H1 (cell line): ENCODE measurements around the gene PPFIA2. TPM values are rescaled to one million over a fixed set of nuclear protein-coding genes. Genes with fewer than 3 reads are reported as not detected.
A peak's percentile ranks its signal among the peaks of the same experiment; 100 is the strongest.

Experiments
- CTCF ChIA-PET: fragments of 300-600 bp; sonication (Branson Sonifier 250); formaldehyde crosslinking; loops from one replicate; lab custom pipeline; 2021; ENCODE audit not compliant: partially characterized antibody; lab: Charles Lee
- POLR2A ChIA-PET: fragments of 300-600 bp; sonication (Branson Sonifier 250); formaldehyde crosslinking; loops from one replicate; lab custom pipeline; 2021; ENCODE audit warnings: inconsistent platforms; ENCODE audit not compliant: partially characterized antibody; lab: Charles Lee
- DNase-seq, 2 experiments: peaks; one replicate each; pipeline versions ENCODE4 v3.0.0 to v3.0.0-alpha.2; 2010 to 2022; ENCODE audit warnings: low spot score in 2 of 2, low read depth in 1 of 2, mixed read lengths in 1 of 2
- FAIRE-seq: peaks from 2 replicates; lab custom pipeline; 2011; peaks lifted over from hg19 to GRCh38; lab: Jason Lieb, UNC
- H2AFZ ChIP-seq: 2 replicates; pipeline ENCODE4 v1.8.1; 2012; ENCODE audit warnings: low read length, inconsistent platforms
- H2AK5ac ChIP-seq: 2 replicates; pipeline ENCODE4 v1.6.1; 2013; ENCODE audit warnings: low read depth, low read length
- H2BK120ac ChIP-seq: replicated peaks from 2 replicates; pipeline ENCODE3; 2013; ENCODE audit warnings: low read depth, low read length, inconsistent platforms
- H2BK12ac ChIP-seq: 2 replicates; pipeline ENCODE4 v1.6.1; 2013; ENCODE audit warnings: low read depth, low read length
- H2BK15ac ChIP-seq: 2 replicates; pipeline ENCODE4 v1.6.1; 2013; ENCODE audit warnings: low read length
- H2BK20ac ChIP-seq: 2 replicates; pipeline ENCODE4 v1.6.1; 2013; ENCODE audit warnings: low read length
- H2BK5ac ChIP-seq: 2 replicates; pipeline ENCODE4 v1.6.1; 2013; ENCODE audit warnings: low read depth, low read length
- H3K14ac ChIP-seq: 2 replicates; pipeline ENCODE4 v1.6.1; 2013; ENCODE audit warnings: inconsistent platforms; ENCODE audit not compliant: insufficient read length
- H3K18ac ChIP-seq: 2 replicates; pipeline ENCODE4 v1.6.1; 2013; ENCODE audit warnings: low read length; ENCODE audit errors: extremely low read depth
- H3K23ac ChIP-seq: 2 replicates; pipeline ENCODE4 v1.6.1; 2013; ENCODE audit warnings: inconsistent platforms; ENCODE audit not compliant: insufficient read length
- H3K23me2 ChIP-seq: 2 replicates; pipeline ENCODE4 v1.6.1; 2013; ENCODE audit warnings: low read depth, low read length
- H3K27ac ChIP-seq: 2 replicates; pipeline ENCODE4 v1.6.1; 2011; ENCODE audit warnings: low read depth, low read length, inconsistent platforms
- H3K27me3 ChIP-seq, 4 experiments: replicated peaks in 1 of 4; 1 replicate in 1 of 4; 2 replicates in 3 of 4; pipeline versions ENCODE4 v1.6.1 to v1.8.1; 2011 to 2013; ENCODE audit warnings: low read length in 3 of 4, mild to moderate bottlenecking in 3 of 4, inconsistent platforms in 2 of 4, mixed read lengths in 2 of 4, moderate library complexity in 1 of 4; ENCODE audit not compliant: control insufficient read depth in 3 of 4, insufficient read depth in 3 of 4; ENCODE audit errors: extremely low read depth in 1 of 4
- H3K36me3 ChIP-seq, 4 experiments: 2 replicates each; pipeline versions ENCODE4 v1.6.1 to v1.8.1; 2011 to 2013; ENCODE audit warnings: mild to moderate bottlenecking in 4 of 4, low read length in 3 of 4, moderate library complexity in 2 of 4, control low read depth in 1 of 4, inconsistent platforms in 1 of 4; ENCODE audit not compliant: insufficient read depth in 4 of 4, control insufficient read depth in 2 of 4
- H3K4ac ChIP-seq: replicated peaks from 2 replicates; pipeline ENCODE3; 2013; ENCODE audit warnings: low read length, low read depth, mixed read lengths, inconsistent platforms; ENCODE audit not compliant: insufficient read length
- H3K4me1 ChIP-seq, 4 experiments: replicated peaks in 1 of 4; 1 replicate in 1 of 4; 2 replicates in 3 of 4; pipeline versions ENCODE4 v1.6.1 to v1.8.1; 2011 to 2013; ENCODE audit warnings: low read length in 3 of 4, inconsistent platforms in 2 of 4, mixed read lengths in 1 of 4; ENCODE audit not compliant: insufficient read depth in 4 of 4, control insufficient read depth in 3 of 4
- H3K4me2 ChIP-seq, 2 experiments: 2 replicates each; pipeline versions ENCODE4 v1.6.1 to v1.8.1; 2011 to 2013; ENCODE audit warnings: low read depth in 2 of 2, low read length in 2 of 2, control low read depth in 1 of 2, inconsistent platforms in 1 of 2, mild to moderate bottlenecking in 1 of 2; ENCODE audit not compliant: insufficient read depth in 1 of 2
- H3K4me3 ChIP-seq, 4 experiments: fragments of 200-600, 300-600 bp in 1 of 4; sonication (generic), shearing (Covaris generic), sonication (Bioruptor Twin) in 1 of 4; 2 replicates each; pipeline versions ENCODE4 v1.5.1 to v1.8.1; 2011 to 2016; ENCODE audit warnings: low read length in 4 of 4, low read depth in 3 of 4, control low read depth in 2 of 4, inconsistent platforms in 2 of 4, mild to moderate bottlenecking in 2 of 4, mixed read lengths in 1 of 4, moderate library complexity in 1 of 4; ENCODE audit not compliant: insufficient read depth in 2 of 4; ENCODE audit errors: extremely low read depth in 1 of 4
- H3K56ac ChIP-seq: replicated peaks from 2 replicates; pipeline ENCODE3; 2013; ENCODE audit warnings: low read depth, mild to moderate bottlenecking, mixed read lengths, low read length, inconsistent platforms; ENCODE audit not compliant: insufficient read length
- H3K79me1 ChIP-seq: 2 replicates; pipeline ENCODE4 v1.6.1; 2013; ENCODE audit warnings: low read depth, low read length, control low read depth
- H3K79me2 ChIP-seq, 2 experiments: 2 replicates each; pipeline versions ENCODE4 v1.6.1 to v1.8.1; 2012 to 2013; ENCODE audit warnings: low read length in 2 of 2, mild to moderate bottlenecking in 2 of 2, inconsistent platforms in 1 of 2; ENCODE audit not compliant: insufficient read depth in 2 of 2, control insufficient read depth in 1 of 2
- H3K9ac ChIP-seq, 4 experiments: replicated peaks in 1 of 4; 1 replicate in 1 of 4; 2 replicates in 3 of 4; pipeline versions ENCODE4 v1.6.1 to v1.8.1; 2011 to 2013; ENCODE audit warnings: low read depth in 3 of 4, low read length in 3 of 4, control low read depth in 2 of 4, mild to moderate bottlenecking in 2 of 4, moderate library complexity in 2 of 4, inconsistent platforms in 1 of 4; ENCODE audit errors: extremely low read depth in 1 of 4
- H3K9me3 ChIP-seq, 2 experiments: 2 replicates each; pipeline versions ENCODE4 v1.6.1 to v1.8.1; 2012 to 2013; ENCODE audit warnings: mild to moderate bottlenecking in 2 of 2, moderate library complexity in 2 of 2, control low read depth in 1 of 2, inconsistent platforms in 1 of 2, low read depth in 1 of 2, low read length in 1 of 2, mixed read lengths in 1 of 2; ENCODE audit not compliant: insufficient read depth in 2 of 2
- H4K20me1 ChIP-seq, 2 experiments: replicated peaks in 1 of 2; 2 replicates each; pipeline versions ENCODE3 to v1.8.1; 2011 to 2013; ENCODE audit warnings: inconsistent platforms in 2 of 2, low read length in 2 of 2, mild to moderate bottlenecking in 1 of 2; ENCODE audit not compliant: insufficient read depth in 2 of 2, control insufficient read depth in 1 of 2
- H4K5ac ChIP-seq: 2 replicates; pipeline ENCODE4 v1.6.1; 2013; ENCODE audit warnings: low read length, low read depth, mixed read lengths, inconsistent platforms; ENCODE audit not compliant: insufficient read length
- H4K8ac ChIP-seq: 2 replicates; pipeline ENCODE4 v1.8.0; 2013; ENCODE audit warnings: mild to moderate bottlenecking, moderate library complexity, low read length, inconsistent platforms; ENCODE audit not compliant: insufficient read depth; ENCODE audit errors: extremely low read depth
- H4K91ac ChIP-seq: replicated peaks from 2 replicates; pipeline ENCODE3; 2013; ENCODE audit warnings: low read length, mixed read lengths, inconsistent platforms; ENCODE audit not compliant: insufficient read length
- ASH2L ChIP-seq: fragments of 200-600, 300-600 bp; sonication (generic); IDR thresholded peaks from one replicate; pipeline ENCODE4 v1.7.1; 2017; ENCODE audit warnings: low read length
- CHD1 ChIP-seq: IDR thresholded peaks from 2 replicates; pipeline ENCODE4 v1.6.1; 2012; ENCODE audit warnings: low read depth, low read length, improper control_type of control experiment
- EGR1 ChIP-seq: IDR thresholded peaks from 2 replicates; pipeline ENCODE4 v1.6.1; 2011; ENCODE audit warnings: low read depth, low read length, borderline replicate concordance
- EP300 ChIP-seq, 2 experiments: IDR thresholded peaks; 1 replicate in 1 of 2; 2 replicates in 1 of 2; pipeline ENCODE4 v1.6.1; 2011 to 2012; ENCODE audit warnings: low read depth in 2 of 2, low read length in 2 of 2, mild to moderate bottlenecking in 2 of 2, borderline replicate concordance in 1 of 2, inconsistent platforms in 1 of 2, moderate library complexity in 1 of 2
- FOSL1 ChIP-seq: IDR thresholded peaks from 2 replicates; pipeline ENCODE4 v1.6.1; 2011; ENCODE audit warnings: mild to moderate bottlenecking, low read depth, low read length, moderate library complexity; ENCODE audit not compliant: insufficient read depth
- JUN ChIP-seq: IDR thresholded peaks from 2 replicates; pipeline ENCODE4 v1.6.1; 2011; ENCODE audit warnings: low read depth, mild to moderate bottlenecking, improper control_type of control experiment, low read length
- KDM4A ChIP-seq: IDR thresholded peaks from one replicate; pipeline ENCODE4 v1.7.1; 2012; ENCODE audit warnings: low read depth, mild to moderate bottlenecking, moderate library complexity, low read length, inconsistent platforms; ENCODE audit not compliant: severe bottlenecking
- WGBS, 2 experiments: shearing (Covaris generic) in 1 of 2; methylation state at CpG; one replicate each; pipeline versions ENCODE4 v1.1.6 to v1.1.7; 2013 to 2015; ENCODE audit warnings: low lambda C conversion rate in 2 of 2, mixed read lengths in 2 of 2, inconsistent platforms in 1 of 2, low coverage in 1 of 2, missing lambda C conversion rate in 1 of 2; ENCODE audit not compliant: insufficient replicate concordance in 2 of 2, insufficient coverage in 1 of 2, insufficient read length in 1 of 2; ENCODE audit errors: extremely low coverage in 1 of 2, missing lambda C conversion rate in 1 of 2; 5-methylcytosine and 5-hydroxymethylcytosine counted together
- polyA plus RNA-seq, 7 experiments: library from polyadenylated mRNA; depleted of rRNA in 3 of 7; stranded (reverse) in 5 of 7; unstranded in 2 of 7; fragments of >200 nt in 5 of 7; fragments of 200-250 nt in 2 of 7; gene quantifications; 1 replicate in 5 of 7; 2 replicates in 1 of 7; 4 replicates in 1 of 7; pipeline versions ENCODE4 v1.2.1 to v1.2.3, GENCODE V29; 2011 to 2013; ENCODE audit warnings: missing spikeins in 2 of 7, mixed read lengths in 2 of 7
- total RNA-seq: library from RNA; stranded (reverse); fragmentation: NEBNext Ultra II Directional; extraction: Animal tissue kit (Norgen Biotek cat#: 25700); gene quantifications from 2 replicates; pipeline ENCODE4 v1.2.1, GENCODE V29; 2021
- TF ChIP-seq, protein P1 (sequence below): IDR thresholded peaks from 2 replicates; pipeline ENCODE4 v1.6.1; 2012; ENCODE audit warnings: inconsistent platforms
- TF ChIP-seq, protein P2 (sequence below): IDR thresholded peaks from 2 replicates; pipeline ENCODE4 v1.6.1; 2011; ENCODE audit warnings: low read depth, mild to moderate bottlenecking, low read length; ENCODE audit not compliant: insufficient read depth

Gene PPFIA2
- total and polyA plus RNA-seq, 2 of the 8 experiments (the other 6 are each of a cell fraction or from before 2014, with no cell fraction given), result 1.2 to 1.8 TPM

DNA sequence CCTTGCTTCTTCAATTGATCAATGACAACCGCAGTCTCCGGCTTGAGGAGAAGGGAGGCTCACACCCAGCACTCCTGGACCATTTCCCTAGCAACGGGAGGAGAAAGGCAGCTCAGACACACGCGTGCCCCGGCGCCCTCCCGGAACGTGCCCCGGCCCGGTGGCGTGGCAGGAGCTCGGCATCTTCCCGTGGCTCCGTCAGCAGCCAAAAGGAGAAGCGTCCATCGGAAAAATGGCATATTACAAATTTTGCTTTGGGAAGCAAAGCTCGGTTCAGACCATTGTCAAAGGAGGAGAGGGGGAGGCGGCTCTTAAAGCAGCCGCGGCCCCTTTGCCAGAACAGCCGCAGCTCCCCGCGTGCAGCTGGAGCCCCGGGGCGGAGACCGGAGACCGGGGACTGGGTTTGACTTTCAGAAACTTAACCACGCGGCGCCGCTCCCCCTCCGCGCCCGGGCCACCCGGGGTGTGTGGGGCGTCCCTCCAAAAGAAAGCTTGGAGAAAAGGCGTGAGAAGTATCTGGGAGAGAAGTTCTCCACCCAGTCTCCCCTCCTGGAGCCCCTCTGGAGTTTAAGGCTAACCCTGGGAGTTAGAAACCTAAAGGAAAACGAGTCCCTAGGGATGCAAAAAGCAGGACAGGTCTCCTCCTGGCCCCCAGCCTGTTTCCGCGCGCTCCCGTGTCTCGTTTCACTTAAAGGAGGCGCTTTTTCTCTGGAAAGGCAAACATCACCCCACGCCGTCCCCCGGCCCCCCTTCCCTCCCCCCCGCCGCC, 545 bp downstream of the PPFIA2 start:
- no peak overlapping the region for H3K56ac ChIP-seq
- H3K9me3 ChIP-seq, result no peaks in the 10 kb centered on the region
- H2AK5ac ChIP-seq, result no peak overlapping the region
- H2BK12ac ChIP-seq, result no peak overlapping the region
- no peak overlapping the region for H3K23ac ChIP-seq
- no peak overlapping the region for H2BK20ac ChIP-seq
- no peak overlapping the region for H3K27ac ChIP-seq
- H4K8ac ChIP-seq, result no peak overlapping the region
- H3K23me2 ChIP-seq, result peaks cover 12% of the 10 kb centered on the region; the same call in 1 of the 2 replicates
- H3K18ac ChIP-seq, result no peak overlapping the region
- no peak overlapping the region for H2BK15ac ChIP-seq
- H3K4ac ChIP-seq, result no peak overlapping the region
- H4K20me1 ChIP-seq, result no peaks in the 10 kb centered on the region
- peak overlapping the region; percentile 86; the same call in 1 of the 2 replicates for H2AFZ ChIP-seq
- H3K27me3 ChIP-seq, result peaks cover 6 to 19% (median 16%) of the 10 kb centered on the region in 4 experiments
- POLR2A ChIA-PET, result interaction anchor here (0.6 kb wide), 1 partner anchor 517 kb away, joined by 3 read pairs; no protein-coding TSS in a partner anchor
- no peak for FAIRE-seq
- H3K9ac ChIP-seq, result no peak overlapping the region; a peak in 1 of 7 replicates
- TF ChIP-seq CHD1, result 0 out of 2 replicates have a peak, but pooled peaks have one; percentile 55
- peak; percentile 22 for TF ChIP-seq ASH2L
- no peak for TF ChIP-seq EGR1
- TF ChIP-seq, protein P1, sequence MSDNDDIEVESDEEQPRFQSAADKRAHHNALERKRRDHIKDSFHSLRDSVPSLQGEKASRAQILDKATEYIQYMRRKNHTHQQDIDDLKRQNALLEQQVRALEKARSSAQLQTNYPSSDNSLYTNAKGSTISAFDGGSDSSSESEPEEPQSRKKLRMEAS, result peak; percentile 70
- TF ChIP-seq, protein P2, sequence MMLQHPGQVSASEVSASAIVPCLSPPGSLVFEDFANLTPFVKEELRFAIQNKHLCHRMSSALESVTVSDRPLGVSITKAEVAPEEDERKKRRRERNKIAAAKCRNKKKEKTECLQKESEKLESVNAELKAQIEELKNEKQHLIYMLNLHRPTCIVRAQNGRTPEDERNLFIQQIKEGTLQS, result no peak
- TF ChIP-seq FOSL1, result no peak
- TF ChIP-seq EP300 (IDR thresholded peaks at IDR 0.05; ENCODE audit: borderline replicate concordance in 1 of 2, low read depth in 2 of 2, low read length in 2 of 2), result peak; percentile 61 to 66; a peak in 2 of 3 replicates
- TF ChIP-seq JUN, result no peak
- TF ChIP-seq KDM4A, result peak; percentile 55
- WGBS, 2 experiments, result 1% methylated on average over 25 of the region's 50 CpGs; no CpG with 5 or more reads in 1 of the 2 experiments
- peak overlapping the region; percentile 62 to 84 (median 70) for H3K4me3 ChIP-seq
- H2BK5ac ChIP-seq, result no peak overlapping the region
- H3K79me1 ChIP-seq, result no peaks in the 10 kb centered on the region
- no peaks in the 10 kb centered on the region for H3K36me3 ChIP-seq
- no peak overlapping the region for H2BK120ac ChIP-seq
- DNase-seq, result peak in 1 of 2 experiments; percentile 79
- H3K79me2 ChIP-seq, result no peaks in the 10 kb centered on the region
- H3K4me1 ChIP-seq, result peaks cover 0 to 4% (median 2%) of the 10 kb centered on the region in 4 experiments; a peak in 3 of 7 replicates
- no peak overlapping the region for H4K91ac ChIP-seq
- H4K5ac ChIP-seq, result no peak overlapping the region
- H3K4me2 ChIP-seq, result peak overlapping the region; percentile 86 to 92
- CTCF ChIA-PET, result interaction anchor here (0.6 to 1.2 kb wide), 2 partner anchors 11 to 87 kb away, joined by 3 read pairs; no protein-coding TSS in a partner anchor
- no peak overlapping the region for H3K14ac ChIP-seq
